Activated CD8-positive, alpha-beta memory T cell treated with anti-CD3 and anti-CD28 coated beads, Interleukin-2, amount 50 U/mL, for 24 hours (primary cell): ENCODE data around the gene SUGP2.
"Not testable (repeated sequence)": the region's sequence is repeated elsewhere in the genome, so short reads cannot be mapped to it uniquely, and the experiment has no call there.

Source experiments
- DNase-seq: peaks from one replicate; pipeline ENCODE4 v3.0.0-alpha.2; 2020; ENCODE audit errors: extremely low read depth

Gene SUGP2

DNA sequence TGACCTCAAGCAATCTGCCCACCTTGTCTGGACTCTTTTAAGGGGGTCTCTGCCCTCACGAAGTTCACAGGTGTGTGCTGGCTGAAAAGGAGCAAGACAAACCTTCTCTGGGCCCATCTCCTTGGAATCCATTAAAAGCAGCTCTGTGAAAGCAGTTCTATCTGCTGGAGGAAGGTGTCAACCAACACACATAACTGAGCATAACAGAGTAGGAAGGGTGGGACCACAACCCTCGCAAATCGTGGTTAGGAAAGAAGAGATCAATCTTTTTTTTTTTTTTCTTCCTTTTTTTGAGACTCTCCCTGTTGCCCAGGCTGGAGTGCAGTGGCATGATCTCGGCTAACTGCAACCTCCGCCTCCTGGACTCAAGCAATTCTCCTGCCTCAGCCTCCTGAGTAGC lies 1.4 kb downstream of the SUGP2 start:
- no peak for DNase-seq

DNA sequence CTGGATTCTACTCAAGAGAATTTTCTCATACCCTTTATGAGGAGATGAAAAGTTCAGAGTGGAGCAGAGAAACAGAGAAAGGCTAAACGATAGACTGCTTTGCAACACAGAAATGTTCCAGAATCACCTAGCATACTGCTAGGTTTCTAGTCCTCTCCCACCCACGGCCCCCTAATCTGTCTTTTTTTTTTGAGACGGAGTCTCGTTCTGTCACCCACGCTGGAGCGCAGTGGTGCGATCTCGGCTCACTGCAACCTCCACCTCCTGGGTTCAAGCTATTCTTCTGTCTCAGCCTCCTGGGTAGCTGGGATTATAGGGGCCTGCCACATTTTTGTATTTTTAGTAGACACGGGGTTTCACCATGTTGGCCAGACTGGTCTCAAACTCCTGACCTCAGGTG lies 4.8 kb downstream of the SUGP2 start:
- no peak for DNase-seq

GRCh38 chr19:19027228-19027627 lies 6.1 kb downstream of the SUGP2 start:
- no peak for DNase-seq

DNA sequence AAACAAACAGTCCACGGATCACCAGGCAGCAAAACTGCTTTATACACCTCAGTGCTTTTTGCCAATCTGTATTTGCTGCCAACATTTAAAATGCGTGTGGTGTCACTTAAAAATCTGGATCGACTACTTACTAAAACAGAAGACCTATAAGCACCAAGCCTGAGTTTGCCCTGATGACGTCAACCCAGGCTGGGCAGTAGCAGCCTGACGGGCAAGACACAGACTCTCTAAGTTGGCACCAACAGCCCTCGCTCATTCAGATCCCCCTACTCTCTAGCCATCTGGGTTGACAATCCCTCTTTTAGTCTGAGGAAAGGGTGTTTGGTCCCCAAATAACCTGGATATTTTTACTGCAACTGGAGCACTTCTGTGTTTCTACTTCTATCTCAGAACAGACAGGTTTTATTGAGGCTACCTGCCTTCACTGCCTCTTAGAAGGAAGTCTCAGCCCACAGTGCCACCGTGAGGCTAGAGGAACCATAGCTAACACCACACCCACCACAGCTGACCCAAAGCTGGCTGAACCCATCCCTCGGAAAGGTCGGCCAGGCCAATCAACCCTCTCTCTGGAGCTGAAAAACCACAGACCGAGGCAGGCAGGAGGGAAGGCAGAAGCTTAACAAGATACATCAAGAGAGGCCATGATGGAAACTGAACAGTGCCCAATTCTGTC lies 6.9 kb downstream of the SUGP2 start:
- no peak for DNase-seq

DNA sequence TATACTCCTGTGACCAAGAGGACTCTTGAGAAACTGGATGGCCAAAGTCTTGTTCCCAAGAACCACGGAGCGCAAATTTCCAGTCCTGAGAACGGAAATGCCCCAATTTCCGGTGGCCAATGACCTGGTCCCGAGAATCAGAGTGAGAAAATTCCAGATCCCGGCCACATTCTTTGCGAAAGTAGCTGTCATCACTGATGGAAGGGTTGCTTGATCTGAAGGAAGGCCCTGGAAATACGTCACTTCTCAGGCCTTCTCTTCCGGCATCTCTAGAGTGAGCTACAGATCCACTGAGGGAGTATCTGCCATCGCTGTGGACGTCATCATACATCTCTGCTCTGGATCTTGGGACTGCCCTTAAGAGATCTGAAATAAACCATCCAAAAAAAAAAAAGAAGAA lies 7.5 kb downstream of the SUGP2 start:
- no peak for DNase-seq

DNA sequence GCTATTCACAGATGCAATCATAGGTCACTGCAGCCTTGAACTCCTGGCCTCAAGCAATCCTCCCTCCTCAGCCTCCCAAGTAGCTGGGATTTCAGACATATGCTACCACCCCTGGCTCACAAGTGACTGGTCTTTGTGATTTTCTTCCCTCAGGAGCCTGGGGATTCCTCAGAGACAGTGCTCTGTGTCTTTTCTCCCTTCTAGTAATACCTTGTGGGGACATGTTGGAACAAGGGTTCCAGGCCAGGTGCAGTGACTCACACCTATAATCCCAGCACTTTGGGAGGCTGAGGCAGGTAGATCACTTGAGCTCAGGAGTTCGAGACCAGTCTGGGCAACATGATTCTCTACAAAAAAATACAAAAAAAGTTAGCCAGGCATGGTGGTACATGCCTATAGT lies 9.9 kb downstream of the SUGP2 start:
- not testable (repeated sequence) for DNase-seq

- DNase-seq: no peak
These were observed 10.8 kb downstream of the SUGP2 start for GRCh38 chr19:19022380-19022961.

- no peak for DNase-seq
These were observed 12.2 kb downstream of the SUGP2 start for GRCh38 chr19:19021115-19021514.

DNA sequence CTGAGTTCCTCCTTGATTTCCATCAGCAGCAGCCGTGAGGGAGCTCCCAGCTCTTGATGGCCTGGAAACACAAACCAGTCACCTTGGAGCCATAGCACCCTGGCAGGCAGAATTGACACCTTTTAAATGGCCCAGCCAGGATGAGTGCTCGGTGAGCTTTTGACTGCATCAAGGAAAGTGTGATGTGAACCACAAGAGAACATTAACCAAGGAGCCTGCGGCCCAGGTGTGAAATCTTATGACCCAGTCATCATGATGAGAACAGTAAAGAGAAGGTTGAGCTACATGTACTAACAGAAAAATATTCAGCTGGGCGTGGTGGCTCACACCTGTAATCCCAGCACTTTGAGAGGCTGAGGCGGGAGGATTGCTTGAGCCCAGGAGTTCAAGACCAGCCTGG lies 22.8 kb downstream of the SUGP2 start:
- no peak for DNase-seq

GRCh38 chr19:19009951-19010350 lies 23.4 kb downstream of the SUGP2 start:
- no peak for DNase-seq

DNA sequence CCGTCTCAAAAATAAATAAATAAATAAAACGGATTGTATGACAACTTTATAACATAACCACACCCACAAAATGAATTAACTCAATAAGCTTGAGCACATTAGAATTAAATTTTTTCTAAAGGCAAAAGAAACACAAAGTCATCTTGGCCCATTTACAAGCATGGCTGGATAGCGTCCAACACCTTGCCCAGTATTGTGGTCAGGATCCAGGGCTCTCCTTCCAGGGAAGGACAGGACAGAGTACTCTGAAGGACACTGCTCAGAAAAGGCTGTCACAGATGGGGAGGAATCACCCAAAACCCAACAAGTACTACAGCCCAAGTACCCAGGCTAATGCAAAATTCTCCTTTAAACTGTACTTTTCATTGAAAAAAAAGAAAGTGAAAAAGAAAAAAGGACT lies 27.1 kb downstream of the SUGP2 start:
- DNase-seq: no peak

GRCh38 chr19:19004144-19004543 lies 29.2 kb downstream of the SUGP2 start:
- DNase-seq: no peak

- no peak for DNase-seq
These were observed 33.3 kb downstream of the SUGP2 start for GRCh38 chr19:18999896-19000620.

GRCh38 chr19:18999016-18999758 lies 34.1 kb downstream of the SUGP2 start:
- DNase-seq: no peak

- DNase-seq: no peak
These were observed 35.0 kb downstream of the SUGP2 start for GRCh38 chr19:18998276-18998675.

DNA sequence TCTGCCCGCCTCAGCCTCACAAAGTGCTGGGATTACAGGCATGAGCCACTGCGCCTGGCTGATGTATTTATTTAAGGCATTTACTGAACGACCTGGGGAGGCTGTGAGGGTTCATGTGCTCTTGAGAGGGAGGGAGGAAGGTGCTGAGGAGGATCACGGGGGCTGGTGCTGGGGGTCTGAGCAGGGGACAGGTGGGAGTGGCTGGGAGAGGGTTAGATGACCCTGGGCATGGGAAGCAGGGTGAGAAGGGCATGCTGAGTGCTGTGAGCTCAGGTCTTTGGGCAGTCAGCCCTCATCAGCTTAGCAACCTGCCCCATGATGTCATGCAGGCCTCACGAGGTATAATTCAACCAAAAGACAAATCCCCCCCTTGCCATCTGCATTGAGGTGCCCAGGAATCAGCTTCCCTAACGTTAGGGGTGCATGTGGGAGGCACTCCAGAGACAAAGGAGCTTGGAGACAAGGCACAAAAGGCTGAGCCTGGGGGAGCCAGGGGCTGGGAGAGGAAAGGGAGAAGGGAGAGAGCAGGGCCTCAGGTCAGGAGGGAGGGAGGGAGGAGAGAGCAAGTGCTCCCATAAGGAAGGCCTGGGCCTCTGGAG lies 36.4 kb downstream of the SUGP2 start:
- no peak for DNase-seq

GRCh38 chr19:18996351-18996750 lies 37.0 kb downstream of the SUGP2 start:
- no peak for DNase-seq

- DNase-seq: no peak
These were observed 37.5 kb downstream of the SUGP2 start for GRCh38 chr19:18995804-18996241.

GRCh38 chr19:18993115-18993514 lies 40.2 kb downstream of the SUGP2 start:
- DNase-seq: no peak

GRCh38 chr19:18992696-18993095 lies 40.6 kb downstream of the SUGP2 start:
- no peak for DNase-seq

DNA sequence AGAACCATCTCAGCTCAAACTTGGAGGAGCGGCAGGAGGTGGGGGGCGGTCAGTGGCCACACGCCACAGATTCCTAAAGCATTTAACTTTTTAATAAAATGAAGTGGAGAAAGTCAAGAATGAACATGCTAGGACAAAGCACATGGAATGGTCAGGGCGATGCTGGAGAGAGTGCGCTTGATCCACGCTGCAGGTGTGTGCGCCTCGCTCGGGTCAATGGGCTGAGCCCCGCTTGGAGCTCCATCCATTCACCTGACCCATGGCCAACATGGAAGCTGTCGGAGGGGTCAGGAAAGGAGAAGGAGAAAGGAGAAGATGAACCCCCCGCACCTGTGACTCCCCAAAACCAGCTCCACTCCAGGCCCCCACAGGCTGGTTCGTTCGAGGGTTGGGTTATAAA lies 41.8 kb downstream of the SUGP2 start:
- DNase-seq: no peak

DNA sequence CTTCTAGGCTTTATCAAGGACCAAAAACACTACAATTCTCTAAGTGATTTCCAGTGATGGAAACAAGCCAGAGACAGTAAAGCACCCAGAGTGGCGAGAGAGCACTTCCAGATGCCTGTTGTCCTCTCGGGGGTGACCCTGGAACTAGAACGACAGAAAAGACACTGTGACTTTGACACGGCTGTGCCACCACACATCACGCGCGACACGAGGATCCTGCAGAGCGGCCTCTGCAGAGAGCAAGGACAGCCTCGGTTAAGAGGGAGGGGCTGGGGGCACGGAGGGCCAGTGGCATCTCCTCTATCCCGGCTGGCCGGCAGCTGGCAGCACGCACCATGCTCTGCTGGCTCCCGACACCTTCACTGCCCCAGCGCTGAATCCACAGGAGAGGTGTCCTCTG lies 42.3 kb downstream of the SUGP2 start:
- no peak for DNase-seq
